Measurements from ENCODE around the gene HERC3.
"Not testable (repeated sequence)": the region's sequence is repeated elsewhere in the genome, so short reads cannot be mapped to it uniquely, and the experiment has no call there.

Gene HERC3

GRCh38 chr4:88606832-88607231 is 14.6 kb downstream of the HERC3 start:
- H3K4me3 ChIP-seq (ENCODE audit: low read depth, low read length), result no peak overlapping the region

- H3K4me3 ChIP-seq (ENCODE audit: low read depth, low read length), result no peak overlapping the region
Observed at GRCh38 chr4:88609387-88609786, 17.1 kb downstream of the HERC3 start.

GRCh38 chr4:88609794-88610193 is 17.5 kb downstream of the HERC3 start:
- H3K4me3 ChIP-seq (ENCODE audit: low read depth, low read length), result not testable (repeated sequence)

GRCh38 chr4:88610771-88611170 is 18.5 kb downstream of the HERC3 start:
- H3K4me3 ChIP-seq (ENCODE audit: low read depth, low read length), result no peak overlapping the region

GRCh38 chr4:88613417-88613875 is 21.2 kb downstream of the HERC3 start:
- H3K4me3 ChIP-seq (ENCODE audit: low read depth, low read length), result no peak overlapping the region

GRCh38 chr4:88614058-88614457 is 21.8 kb downstream of the HERC3 start:
- H3K4me3 ChIP-seq (ENCODE audit: low read depth, low read length), result no peak overlapping the region

- no peak overlapping the region for H3K4me3 ChIP-seq (ENCODE audit: low read depth, low read length)
Observed at GRCh38 chr4:88616275-88617150, 24.2 kb downstream of the HERC3 start.

GRCh38 chr4:88618782-88619485 is 26.7 kb downstream of the HERC3 start:
- H3K4me3 ChIP-seq (ENCODE audit: low read depth, low read length), result no peak overlapping the region

GRCh38 chr4:88619971-88620370 is 27.7 kb downstream of the HERC3 start:
- H3K4me3 ChIP-seq (ENCODE audit: low read depth, low read length), result no peak overlapping the region

- H3K4me3 ChIP-seq (ENCODE audit: low read depth, low read length), result no peak overlapping the region
Observed at GRCh38 chr4:88621763-88622327, 29.6 kb downstream of the HERC3 start.

- no peak overlapping the region for H3K4me3 ChIP-seq (ENCODE audit: low read depth, low read length)
Observed at GRCh38 chr4:88623097-88623496, 30.8 kb downstream of the HERC3 start.

GRCh38 chr4:88628746-88629145 is 36.5 kb downstream of the HERC3 start:
- H3K4me3 ChIP-seq (ENCODE audit: low read depth, low read length), result no peak overlapping the region

- no peak overlapping the region for H3K4me3 ChIP-seq (ENCODE audit: low read depth, low read length)
Observed at GRCh38 chr4:88629826-88630225, 37.5 kb downstream of the HERC3 start.

- H3K4me3 ChIP-seq (ENCODE audit: low read depth, low read length), result no peak overlapping the region
Observed at GRCh38 chr4:88630756-88631155, 38.5 kb downstream of the HERC3 start.

GRCh38 chr4:88643932-88644331 is 51.7 kb downstream of the HERC3 start:
- H3K4me3 ChIP-seq (ENCODE audit: low read depth, low read length), result no peak overlapping the region

GRCh38 chr4:88645994-88646393 is 53.7 kb downstream of the HERC3 start:
- H3K4me3 ChIP-seq (ENCODE audit: low read depth, low read length), result no peak overlapping the region

GRCh38 chr4:88646528-88647280 is 54.4 kb downstream of the HERC3 start:
- no peak overlapping the region for H3K4me3 ChIP-seq (ENCODE audit: low read depth, low read length)

GRCh38 chr4:88649716-88650115 is 57.4 kb downstream of the HERC3 start:
- H3K4me3 ChIP-seq (ENCODE audit: low read depth, low read length), result no peak overlapping the region

GRCh38 chr4:88653371-88653946 is 61.2 kb downstream of the HERC3 start:
- H3K4me3 ChIP-seq (ENCODE audit: low read depth, low read length), result no peak overlapping the region

GRCh38 chr4:88655226-88655625 is 62.9 kb downstream of the HERC3 start:
- no peak overlapping the region for H3K4me3 ChIP-seq (ENCODE audit: low read depth, low read length)
